Hematopoietic multipotent progenitor cell treated with erythropoietin and hydrocortisone succinate and interleukin-3 and kit ligand, for 17 days (in vitro differentiated cells): Measurements from ENCODE around the gene SOD2.
"Not testable (repeated sequence)": the region's sequence is repeated elsewhere in the genome, so short reads cannot be mapped to it uniquely, and the experiment has no call there.

ENCODE experiments used
- DNase-seq: peaks from one replicate; pipeline ENCODE4 v3.0.0-alpha.2; 2015; ENCODE audit warnings: low spot score

Gene SOD2

DNA sequence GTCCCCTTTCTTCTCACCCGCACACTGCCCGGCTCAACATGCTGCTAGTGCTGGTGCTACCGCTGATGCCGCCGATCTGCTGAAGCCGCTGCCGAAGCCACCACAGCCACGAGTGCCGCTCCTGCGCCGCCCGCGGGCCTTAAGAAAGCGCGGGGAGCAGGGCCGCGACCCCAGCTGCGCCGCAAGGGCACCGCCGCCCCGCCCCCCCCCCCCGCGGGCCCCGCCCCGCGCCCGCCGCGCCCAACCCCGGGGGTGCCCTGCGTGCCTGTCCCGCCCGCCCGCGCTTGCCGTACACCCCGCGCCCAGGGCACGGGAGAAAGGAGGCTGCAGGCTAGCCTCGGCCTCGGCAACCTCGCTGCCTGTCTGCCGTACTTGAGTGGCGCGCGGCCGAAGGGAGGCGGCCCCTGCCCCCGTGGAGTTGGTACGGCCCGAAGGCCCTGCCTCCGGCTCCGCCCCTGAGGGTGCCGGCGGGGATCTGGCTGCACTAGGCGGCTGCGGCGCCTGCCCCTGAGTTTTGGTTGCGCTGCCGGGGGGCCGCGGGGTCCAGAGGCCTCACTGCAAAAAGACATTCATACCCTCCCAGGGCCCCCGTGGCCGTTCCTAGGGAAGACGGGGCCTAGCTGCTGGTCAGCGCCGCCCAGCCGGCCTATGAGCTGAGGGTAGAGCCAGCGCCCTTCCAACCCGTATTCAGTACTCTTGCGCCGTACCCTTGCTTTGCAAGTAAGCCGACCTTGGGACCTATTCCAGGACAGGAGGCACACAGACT, at the start of gene SOD2:
TSS of gene SOD2 (minus strand) at position 114 of the 766 bp plus-strand sequence. CDS start at position 40, 74 bp downstream.
- DNase-seq, result peak; percentile 88

DNA sequence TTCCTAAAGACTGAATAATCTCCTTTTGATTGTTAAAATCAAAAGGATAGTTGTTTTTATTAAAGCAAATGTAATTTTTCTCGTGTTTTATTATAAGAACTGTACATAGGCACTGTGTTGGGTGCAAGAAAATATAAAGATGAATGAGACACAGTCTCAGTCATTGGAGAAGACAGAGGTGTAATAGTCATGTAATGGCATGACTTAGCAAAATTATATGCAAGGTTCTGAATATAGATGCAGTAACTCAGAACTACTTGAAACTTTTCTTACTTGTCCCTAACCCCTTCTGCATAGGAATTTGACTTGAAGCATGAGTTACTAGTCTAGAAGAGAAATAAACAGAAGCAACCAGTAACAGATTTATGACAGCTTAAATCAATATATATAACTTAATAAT, 49.1 kb upstream of the SOD2 start:
- peak; percentile 34 for DNase-seq

GRCh38 chr6:159739341-159739740, 46.3 kb upstream of the SOD2 start:
- DNase-seq, result no peak

DNA sequence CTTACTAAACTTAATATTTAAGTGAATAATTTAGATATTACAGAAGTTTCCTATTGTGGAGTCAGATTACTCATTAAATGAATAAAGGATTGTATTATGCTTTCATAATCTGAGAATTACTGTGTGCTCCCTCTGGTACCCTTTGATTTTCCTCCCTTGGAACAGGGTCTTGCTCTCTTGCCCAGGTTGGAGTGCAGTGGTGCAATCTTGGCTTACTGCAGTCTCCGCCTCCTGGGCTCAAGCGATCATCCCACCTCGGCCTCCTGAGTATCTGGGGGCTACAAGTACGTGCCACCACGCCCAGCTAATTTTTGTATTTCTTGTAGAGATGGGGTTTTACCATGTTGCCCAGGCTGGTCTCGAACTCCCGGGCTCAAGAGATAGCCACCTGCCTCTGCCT, 43.9 kb upstream of the SOD2 start:
- no peak for DNase-seq

DNA sequence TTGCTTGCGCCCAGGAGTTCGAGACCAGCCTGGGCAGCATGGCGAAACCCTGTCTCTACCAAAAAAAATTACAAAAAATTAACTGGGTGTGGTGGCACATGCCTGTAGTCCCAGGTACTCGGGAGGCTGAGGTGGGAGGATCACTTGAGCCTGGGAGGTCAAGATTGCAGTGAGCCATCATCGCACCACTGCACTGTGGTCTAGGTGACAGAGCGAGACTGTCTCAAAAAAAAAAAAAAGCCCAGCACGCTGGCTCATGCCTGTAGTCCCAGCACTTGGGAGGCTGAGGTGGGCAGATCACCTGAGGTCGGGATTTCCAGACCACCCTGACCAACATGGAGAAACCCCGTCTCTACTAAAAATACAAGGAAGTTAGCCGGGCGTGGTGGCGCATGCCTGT, 40.4 kb upstream of the SOD2 start:
- not testable (repeated sequence) for DNase-seq

- not testable (repeated sequence) for DNase-seq
These were observed 39.5 kb upstream of the SOD2 start for GRCh38 chr6:159732550-159732949.

GRCh38 chr6:159730332-159730676, 37.3 kb upstream of the SOD2 start:
- DNase-seq, result no peak

GRCh38 chr6:159729598-159730331, 36.7 kb upstream of the SOD2 start:
- DNase-seq, result peak; percentile 41

DNA sequence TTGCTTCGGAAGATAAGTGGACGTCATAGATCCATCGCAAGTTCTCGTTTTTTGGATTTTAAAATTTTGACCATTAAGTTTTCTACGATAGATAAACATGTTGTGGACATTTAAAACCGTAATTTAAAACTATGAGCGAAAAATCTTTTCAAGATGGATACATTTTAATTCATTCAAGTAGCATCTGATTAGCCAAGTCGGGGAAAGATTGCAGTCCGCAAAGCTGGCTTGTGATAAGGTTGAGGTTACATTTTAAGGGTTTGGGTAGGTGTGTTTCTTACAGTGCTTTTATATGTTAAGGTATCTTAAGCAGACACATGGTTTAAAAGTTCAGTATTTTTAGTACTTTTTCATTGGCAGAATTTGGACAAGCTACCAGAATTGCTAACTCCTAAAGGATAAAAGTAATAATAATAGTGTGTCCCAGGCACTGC, 35.5 kb upstream of the SOD2 start:
- peak; percentile 61 for DNase-seq

- peak; percentile 71 for DNase-seq
These were observed 34.8 kb upstream of the SOD2 start for GRCh38 chr6:159727717-159728445.

DNA sequence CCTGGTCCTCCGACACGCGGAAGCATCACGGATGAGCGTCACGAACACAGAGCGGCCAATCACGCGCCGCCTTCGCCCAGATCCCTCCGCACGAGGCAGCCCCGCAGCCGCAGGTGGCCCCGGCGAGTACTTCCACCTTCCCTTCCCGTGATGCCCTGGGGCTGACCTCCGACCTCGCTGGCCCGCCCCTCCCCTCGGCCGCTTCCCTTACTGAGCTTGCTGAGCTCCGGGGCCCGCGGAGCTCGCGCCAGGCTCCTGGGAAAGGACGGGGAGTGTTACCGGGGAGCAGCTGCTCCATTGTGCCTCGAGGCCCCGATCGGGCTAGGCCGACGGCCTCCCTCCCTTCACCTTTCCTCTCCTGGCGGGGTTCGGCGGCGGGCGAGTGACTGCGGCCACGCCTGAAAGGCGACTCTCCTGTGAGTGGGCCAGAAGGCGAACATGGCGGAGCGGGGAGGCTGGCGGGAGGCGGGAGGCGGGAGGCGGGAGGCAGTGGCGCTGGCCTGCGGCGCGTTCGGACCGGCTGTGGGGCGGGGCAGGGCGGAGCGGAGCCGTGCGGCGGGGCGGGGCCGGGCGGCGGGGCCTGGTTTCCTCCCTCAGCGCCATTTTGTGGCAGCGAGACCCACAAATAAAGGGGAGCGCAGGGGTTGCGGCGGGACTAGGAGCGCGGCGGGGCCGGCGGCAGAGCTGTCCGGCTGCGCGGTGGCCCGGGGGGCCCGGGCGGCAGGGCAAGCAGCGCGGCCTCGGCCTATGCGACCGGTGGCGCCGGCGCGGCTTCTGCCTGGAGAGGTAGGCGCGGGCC, 34.1 kb upstream of the SOD2 start, which contains the start of gene WTAP:
TSS of gene WTAP (plus strand) at position 589 of the 799 bp plus-strand sequence. CDS start 8,760 bp downstream, outside the sequence.
- DNase-seq, result peak; percentile 96

GRCh38 chr6:159726255-159726917, 33.3 kb upstream of the SOD2 start:
- DNase-seq, result no peak

DNA sequence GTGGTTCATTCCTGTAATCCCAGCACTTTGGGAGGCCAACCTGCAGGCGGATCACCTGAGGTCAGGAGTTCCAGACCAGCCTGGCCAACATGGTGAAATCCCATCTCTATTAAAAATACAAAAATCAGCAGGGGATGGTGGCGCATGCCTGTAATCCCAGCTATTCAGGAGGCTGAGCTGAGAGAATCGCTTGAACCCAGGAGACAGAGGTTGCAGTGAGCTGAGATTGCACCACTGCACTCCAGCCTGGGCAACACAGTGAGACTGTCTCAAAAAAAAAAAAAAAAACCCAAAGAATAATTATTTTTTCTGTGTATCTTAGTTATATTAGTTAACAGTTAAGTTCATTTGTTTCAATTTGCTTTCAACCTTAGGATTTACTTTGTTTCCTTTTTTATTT, 32.2 kb upstream of the SOD2 start:
- DNase-seq, result not testable (repeated sequence)

DNA sequence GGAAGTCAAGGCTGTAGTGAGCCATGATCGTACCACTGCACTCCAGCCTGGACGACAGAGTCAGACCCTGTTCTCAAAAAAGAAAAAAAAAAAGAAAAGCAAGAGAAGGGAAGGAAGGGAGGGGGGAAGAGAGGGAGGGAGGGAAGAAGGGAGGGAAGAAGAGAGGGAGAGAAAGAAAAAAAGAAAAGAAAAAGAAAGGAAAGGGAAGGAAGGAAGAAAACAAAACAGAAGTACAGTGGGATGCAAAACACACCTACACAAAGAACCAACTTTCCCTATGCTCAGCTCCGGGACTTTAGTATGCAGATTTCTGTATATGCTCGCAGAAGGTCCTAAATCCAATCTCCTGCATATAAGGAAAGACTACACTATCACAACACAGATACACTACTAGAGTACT, 31.7 kb upstream of the SOD2 start:
- DNase-seq, result no peak

- DNase-seq, result no peak
These were observed 30.2 kb upstream of the SOD2 start for GRCh38 chr6:159723259-159723658.

DNA sequence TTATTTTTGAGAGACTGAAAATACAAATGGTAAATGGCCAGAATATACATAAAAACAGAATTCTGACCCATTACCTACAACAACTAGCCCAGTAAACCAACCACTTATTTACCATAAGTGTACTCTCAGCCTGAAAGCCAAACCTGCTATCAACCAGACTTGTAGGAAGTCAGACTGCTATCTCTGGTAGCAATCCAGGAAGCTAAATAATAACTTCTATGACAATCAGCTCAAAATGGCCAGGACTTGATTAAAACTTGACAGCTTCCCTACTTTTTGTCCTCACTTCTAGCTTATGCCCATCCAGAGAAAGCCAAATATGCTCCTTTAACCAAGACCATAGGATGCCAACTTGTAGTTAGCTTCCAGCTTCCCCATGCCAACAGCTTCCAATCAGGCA, 29.6 kb upstream of the SOD2 start:
- DNase-seq, result no peak

DNA sequence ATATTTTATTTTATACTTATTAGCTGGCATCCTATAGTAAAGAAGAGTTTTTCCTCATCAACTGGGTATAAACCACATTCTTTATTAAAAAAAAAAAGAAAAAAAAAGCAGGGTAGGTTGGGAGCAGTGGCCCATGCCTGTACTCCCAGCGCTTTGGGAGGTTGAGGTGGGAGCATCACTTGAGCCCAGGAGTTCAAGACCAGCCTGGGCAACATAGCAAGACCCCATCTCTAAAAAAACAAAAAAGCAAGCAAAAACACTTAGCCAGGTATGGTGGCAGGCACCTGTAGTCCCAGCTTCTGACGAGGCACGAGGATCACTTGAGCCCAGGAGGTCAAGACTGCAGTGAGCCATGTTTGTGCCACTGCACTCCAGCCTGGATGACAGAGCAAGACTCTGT, 28.9 kb upstream of the SOD2 start:
- DNase-seq, result not testable (repeated sequence)

DNA sequence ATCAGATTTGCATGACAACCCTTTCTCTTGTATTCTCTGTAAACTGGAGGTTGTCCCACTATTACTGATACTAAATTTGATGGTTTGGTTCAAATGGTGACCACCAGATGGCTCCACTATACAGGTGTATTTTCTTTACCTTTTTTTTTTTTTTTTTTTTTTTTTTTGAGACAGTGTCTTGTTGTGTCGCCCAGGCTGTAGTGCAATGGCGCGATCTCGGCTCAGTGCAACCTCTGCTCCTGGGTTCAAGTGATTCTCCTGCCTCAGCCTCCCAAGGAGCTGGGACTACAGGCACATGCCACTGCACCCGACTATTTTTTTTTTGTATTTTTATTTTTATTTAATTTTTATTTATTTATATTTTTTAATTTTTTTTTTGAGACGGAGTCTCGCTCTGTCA, 27.7 kb upstream of the SOD2 start:
- DNase-seq, result peak; percentile 74

- DNase-seq, result no peak
These were observed 26.2 kb upstream of the SOD2 start for GRCh38 chr6:159719287-159719686.

- no peak for DNase-seq
These were observed 25.6 kb upstream of the SOD2 start for GRCh38 chr6:159718634-159719033.
